B cell (primary cell): ENCODE measurements around the gene CEP41.

Experiments used
- EZH2 ChIP-seq: IDR thresholded peaks from 2 replicates; pipeline ENCODE4 v1.6.1; 2012; ENCODE audit warnings: borderline replicate concordance, low read depth, mild to moderate bottlenecking, moderate library complexity, low read length; ENCODE audit not compliant: insufficient read depth, poor library complexity, severe bottlenecking
- TF ChIP-seq, protein P1 (sequence below): fragments of 200-600 bp; IDR thresholded peaks from one replicate; pipeline ENCODE4 v1.8.0; 2022; ENCODE audit warnings: antibody characterized with exemption, mild to moderate bottlenecking

DNA sequence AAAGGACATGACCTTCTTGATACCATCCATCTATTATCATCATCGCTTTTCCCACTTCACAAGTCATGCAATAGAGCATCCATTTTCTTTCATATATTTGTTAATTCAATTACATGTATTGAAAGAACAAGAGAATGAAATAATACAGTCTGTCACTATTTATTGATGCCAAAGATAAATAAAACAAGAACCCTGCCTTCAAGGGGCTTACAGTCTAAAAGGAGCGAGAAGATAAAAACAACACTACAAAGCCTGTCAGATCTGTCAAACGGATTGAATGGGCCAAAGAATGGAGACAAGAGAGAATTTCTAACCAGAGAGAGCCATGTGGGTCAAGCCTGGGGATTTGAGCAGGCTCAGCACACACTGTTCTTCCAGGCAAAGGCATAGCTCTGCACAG lies 80.3 kb downstream of the CEP41 start:
- TF ChIP-seq, protein P1, sequence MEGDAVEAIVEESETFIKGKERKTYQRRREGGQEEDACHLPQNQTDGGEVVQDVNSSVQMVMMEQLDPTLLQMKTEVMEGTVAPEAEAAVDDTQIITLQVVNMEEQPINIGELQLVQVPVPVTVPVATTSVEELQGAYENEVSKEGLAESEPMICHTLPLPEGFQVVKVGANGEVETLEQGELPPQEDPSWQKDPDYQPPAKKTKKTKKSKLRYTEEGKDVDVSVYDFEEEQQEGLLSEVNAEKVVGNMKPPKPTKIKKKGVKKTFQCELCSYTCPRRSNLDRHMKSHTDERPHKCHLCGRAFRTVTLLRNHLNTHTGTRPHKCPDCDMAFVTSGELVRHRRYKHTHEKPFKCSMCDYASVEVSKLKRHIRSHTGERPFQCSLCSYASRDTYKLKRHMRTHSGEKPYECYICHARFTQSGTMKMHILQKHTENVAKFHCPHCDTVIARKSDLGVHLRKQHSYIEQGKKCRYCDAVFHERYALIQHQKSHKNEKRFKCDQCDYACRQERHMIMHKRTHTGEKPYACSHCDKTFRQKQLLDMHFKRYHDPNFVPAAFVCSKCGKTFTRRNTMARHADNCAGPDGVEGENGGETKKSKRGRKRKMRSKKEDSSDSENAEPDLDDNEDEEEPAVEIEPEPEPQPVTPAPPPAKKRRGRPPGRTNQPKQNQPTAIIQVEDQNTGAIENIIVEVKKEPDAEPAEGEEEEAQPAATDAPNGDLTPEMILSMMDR: no peak
- TF ChIP-seq EZH2: no peak
